DOHH2 (cell line): ENCODE measurements around the gene PPP4R1.

ENCODE experiments used
- H3F3A ChIP-seq: fragments of 200-600 bp; sonication (generic), shearing (Covaris generic); 2 replicates; pipeline ENCODE4 v1.6.0; 2016; ENCODE audit warnings: antibody characterized with exemption, mild to moderate bottlenecking; ENCODE audit not compliant: control insufficient read depth, insufficient read depth
- H3K27ac ChIP-seq: fragments of 200-600 bp; sonication (generic); 2 replicates; pipeline ENCODE4 v1.5.1; 2014; ENCODE audit warnings: low read depth, mild to moderate bottlenecking, low read length, moderate library complexity
- H3K27me3 ChIP-seq: fragments of 200-600 bp; sonication (generic); 2 replicates; pipeline ENCODE4 v1.6.1; 2014; ENCODE audit warnings: mild to moderate bottlenecking, low read length, mixed read lengths; ENCODE audit not compliant: control insufficient read depth
- H3K36me3 ChIP-seq: fragments of 200-600 bp; sonication (generic); 2 replicates; pipeline ENCODE4 v1.6.1; 2014; ENCODE audit warnings: mild to moderate bottlenecking, low read length, moderate library complexity, mixed read lengths; ENCODE audit not compliant: control insufficient read depth
- H3K4me1 ChIP-seq: fragments of 200-600 bp; sonication (generic); 2 replicates; pipeline ENCODE4 v1.6.1; 2014; ENCODE audit warnings: mild to moderate bottlenecking, low read length, mixed read lengths; ENCODE audit not compliant: control insufficient read depth
- H3K4me2 ChIP-seq: fragments of 200-600 bp; sonication (generic); 2 replicates; pipeline ENCODE4 v1.6.0; 2014; ENCODE audit warnings: mild to moderate bottlenecking, low read length, moderate library complexity
- H3K4me3 ChIP-seq: fragments of 200-600 bp; sonication (generic); 2 replicates; pipeline ENCODE4 v1.5.1; 2014; ENCODE audit warnings: mild to moderate bottlenecking, low read length, mixed read lengths
- H3K79me2 ChIP-seq: fragments of 200-600 bp; sonication (generic); 2 replicates; pipeline ENCODE4 v1.6.1; 2014; ENCODE audit warnings: mild to moderate bottlenecking, low read length, mixed read lengths; ENCODE audit not compliant: control insufficient read depth
- H3K9me2 ChIP-seq: fragments of 200-600 bp; sonication (generic); replicated peaks from 2 replicates; pipeline ENCODE4 v1.6.1; 2014; ENCODE audit warnings: mild to moderate bottlenecking, low read length, mixed read lengths; ENCODE audit not compliant: control insufficient read depth
- H3K9me3 ChIP-seq: fragments of 200-600 bp; sonication (generic); 2 replicates; pipeline ENCODE4 v1.6.1; 2014; ENCODE audit warnings: antibody characterized with exemption, low read length, mixed read lengths; ENCODE audit not compliant: control insufficient read depth, insufficient read depth
- H4K20me1 ChIP-seq: fragments of 200-600 bp; sonication (generic); 2 replicates; pipeline ENCODE4 v1.6.0; 2014; ENCODE audit warnings: low read depth, mild to moderate bottlenecking, antibody characterized with exemption, low read length, moderate library complexity; ENCODE audit not compliant: control insufficient read depth, insufficient read depth
- EZH2phosphoT487 ChIP-seq: fragments of 200-600 bp; sonication (generic); IDR thresholded peaks from 2 replicates; pipeline ENCODE4 v1.6.1; 2017; ENCODE audit warnings: borderline replicate concordance, mild to moderate bottlenecking, antibody characterized with exemption, low read length, moderate library complexity, mixed read lengths
- TF ChIP-seq, protein P1 (sequence below): fragments of 200-600 bp; sonication (generic); IDR thresholded peaks from one replicate; pipeline ENCODE4 v1.5.1; 2014; ENCODE audit warnings: antibody characterized with exemption, mild to moderate bottlenecking, low read depth, low read length; ENCODE audit not compliant: poor library complexity, severe bottlenecking

PPP4R1 gene

DNA sequence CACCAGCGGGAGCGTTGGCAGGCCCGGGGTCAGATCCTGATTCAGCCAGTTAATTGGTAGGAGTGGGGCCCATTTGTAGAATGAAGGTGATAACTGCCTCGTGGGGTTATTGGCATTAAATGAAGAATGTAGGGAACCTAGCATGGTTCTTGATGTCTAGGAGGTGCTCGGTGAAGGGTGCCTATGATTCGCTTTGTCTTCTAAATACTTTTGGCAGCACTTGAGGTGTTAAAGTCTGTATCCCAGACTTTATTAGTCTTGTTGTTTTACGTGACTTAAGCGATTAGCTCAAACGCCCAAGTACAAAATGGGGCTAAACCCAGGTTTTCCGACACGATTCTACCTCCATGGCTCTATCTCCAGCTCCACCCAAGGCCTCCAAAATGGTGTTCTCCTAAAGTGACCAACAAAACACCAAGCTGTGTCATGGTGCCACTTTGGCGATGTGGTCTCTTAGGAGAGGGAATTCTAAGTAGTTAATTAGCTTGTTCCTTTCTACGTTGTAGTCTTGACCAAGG lies 980 bp upstream of the PPP4R1 start:
- H3F3A ChIP-seq = peaks cover 17% of the 10 kb centered on the region
- TF ChIP-seq, protein P1, sequence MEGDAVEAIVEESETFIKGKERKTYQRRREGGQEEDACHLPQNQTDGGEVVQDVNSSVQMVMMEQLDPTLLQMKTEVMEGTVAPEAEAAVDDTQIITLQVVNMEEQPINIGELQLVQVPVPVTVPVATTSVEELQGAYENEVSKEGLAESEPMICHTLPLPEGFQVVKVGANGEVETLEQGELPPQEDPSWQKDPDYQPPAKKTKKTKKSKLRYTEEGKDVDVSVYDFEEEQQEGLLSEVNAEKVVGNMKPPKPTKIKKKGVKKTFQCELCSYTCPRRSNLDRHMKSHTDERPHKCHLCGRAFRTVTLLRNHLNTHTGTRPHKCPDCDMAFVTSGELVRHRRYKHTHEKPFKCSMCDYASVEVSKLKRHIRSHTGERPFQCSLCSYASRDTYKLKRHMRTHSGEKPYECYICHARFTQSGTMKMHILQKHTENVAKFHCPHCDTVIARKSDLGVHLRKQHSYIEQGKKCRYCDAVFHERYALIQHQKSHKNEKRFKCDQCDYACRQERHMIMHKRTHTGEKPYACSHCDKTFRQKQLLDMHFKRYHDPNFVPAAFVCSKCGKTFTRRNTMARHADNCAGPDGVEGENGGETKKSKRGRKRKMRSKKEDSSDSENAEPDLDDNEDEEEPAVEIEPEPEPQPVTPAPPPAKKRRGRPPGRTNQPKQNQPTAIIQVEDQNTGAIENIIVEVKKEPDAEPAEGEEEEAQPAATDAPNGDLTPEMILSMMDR = no peak
- no peak for TF ChIP-seq EZH2phosphoT487
- H3K4me1 ChIP-seq = peaks cover 22% of the 10 kb centered on the region
- peaks cover 37% of the 10 kb centered on the region for H3K79me2 ChIP-seq
- H3K36me3 ChIP-seq = peaks cover 12% of the 10 kb centered on the region
- peak overlapping the region; percentile 74 for H3K4me3 ChIP-seq
- peaks cover 8% of the 10 kb centered on the region; the same call in 1 of the 2 replicates for H4K20me1 ChIP-seq
- 0 out of 2 replicates have a peak, but pooled peaks cover 2% of the 10 kb centered on the region for H3K27me3 ChIP-seq
- peak overlapping the region; percentile 80 for H3K4me2 ChIP-seq
- no peaks in the 10 kb centered on the region for H3K9me2 ChIP-seq
- 0 out of 2 replicates have a peak overlapping the region, but pooled peaks have one; percentile 21 for H3K27ac ChIP-seq
- no peaks in the 10 kb centered on the region for H3K9me3 ChIP-seq

DNA sequence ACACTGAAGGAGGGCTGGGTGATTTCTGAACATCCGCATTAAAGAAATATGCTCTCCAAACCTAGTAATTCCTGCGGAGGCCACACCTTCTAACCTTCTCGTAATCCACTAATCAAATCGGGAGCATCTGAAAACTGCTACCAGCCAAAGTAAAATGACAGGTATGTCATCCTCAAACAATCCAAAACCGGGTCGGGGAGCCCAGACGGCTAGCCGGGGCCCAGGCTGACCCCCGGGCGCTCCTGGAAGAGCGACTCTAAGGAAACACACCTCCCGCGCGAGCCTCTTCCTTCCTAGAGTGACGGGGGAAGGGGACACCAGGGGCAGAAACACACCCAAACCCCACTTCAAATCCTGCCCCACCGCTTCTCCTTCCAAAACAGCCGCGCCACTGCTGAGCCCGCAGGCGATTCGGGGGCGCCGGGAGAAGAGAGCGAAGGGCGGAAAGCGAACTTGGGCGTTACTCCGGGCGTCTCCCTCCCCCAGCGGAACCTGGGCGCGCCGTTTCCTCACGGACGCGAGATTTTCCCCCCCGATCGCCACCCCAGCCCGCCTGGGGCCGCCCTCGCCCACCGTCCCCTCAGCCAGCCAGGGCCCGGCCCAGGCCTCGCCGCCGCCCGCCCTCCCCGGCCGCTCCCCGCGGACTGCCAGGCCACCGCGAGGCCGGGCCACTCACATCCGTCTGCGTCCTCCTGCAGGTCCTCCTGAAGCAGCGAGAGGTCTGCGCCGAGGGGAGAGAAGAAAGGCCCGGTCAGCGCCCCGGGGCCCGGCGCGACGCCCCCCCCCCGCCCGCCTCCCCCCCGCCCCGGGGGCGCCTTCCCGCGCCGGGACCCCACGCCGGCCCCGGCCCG lies 584 bp downstream of the PPP4R1 start:
- Histone ChIP-seq H4K20me1 (peaks cover 8% of the 10 kb centered on the region; the same call in 1 of the 2 replicates), H3K4me2 (peak overlapping the region; percentile 62), H3K27ac (peak overlapping the region; percentile 39), H3K9me2 (no peaks in the 10 kb centered on the region), H3K4me3 (peak overlapping the region; percentile 90), H3K27me3 (no peaks in the 10 kb centered on the region), H3K4me1 (peaks cover 22% of the 10 kb centered on the region), H3K9me3 (no peaks in the 10 kb centered on the region), H3F3A (peaks cover 17% of the 10 kb centered on the region), H3K36me3 (peaks cover 12% of the 10 kb centered on the region), H3K79me2 (peaks cover 52% of the 10 kb centered on the region)
- TF ChIP-seq EZH2phosphoT487 = no peak
- TF ChIP-seq, protein P1 = no peak

DNA sequence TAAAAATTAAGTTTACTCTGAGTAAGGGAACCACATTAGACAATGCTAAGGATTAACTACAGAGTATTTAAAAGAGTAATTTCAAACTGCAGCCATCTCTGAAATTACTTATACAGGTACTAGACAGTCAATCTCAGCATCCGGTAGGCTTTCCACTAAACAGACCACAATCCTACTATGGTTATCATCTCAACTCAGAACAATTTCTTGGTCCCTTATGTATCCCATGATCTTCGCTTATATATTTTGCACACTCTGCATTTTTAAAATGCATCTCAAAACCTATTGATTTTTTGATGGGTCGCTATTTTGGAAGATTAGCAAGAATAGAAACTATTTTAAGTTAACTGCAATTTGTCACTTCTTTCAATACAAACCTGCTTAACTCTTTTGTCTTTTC lies 1.4 kb downstream of the PPP4R1 start:
- Histone ChIP-seq H3K27me3 (no peaks in the 10 kb centered on the region), H3F3A (peaks cover 17% of the 10 kb centered on the region), H3K9me3 (no peaks in the 10 kb centered on the region), H3K4me3 (peak overlapping the region; percentile 90), H3K4me1 (peaks cover 22% of the 10 kb centered on the region), H3K27ac (no peak overlapping the region), H4K20me1 (peaks cover 8% of the 10 kb centered on the region; the same call in 1 of the 2 replicates), H3K9me2 (no peaks in the 10 kb centered on the region), H3K4me2 (peak overlapping the region; percentile 62), H3K36me3 (peaks cover 12% of the 10 kb centered on the region), H3K79me2 (peaks cover 60% of the 10 kb centered on the region)
- TF ChIP-seq, protein P1 = no peak
- TF ChIP-seq EZH2phosphoT487 = no peak
